Activated CD8-positive, alpha-beta memory T cell treated with anti-CD3 and anti-CD28 coated beads, Interleukin-2, amount 10 ng/mL, durations not matched to agents 7 days and 5 days (primary cell): ENCODE measurements around the gene NPSR1. TPM values are rescaled to one million over a fixed set of nuclear protein-coding genes. Genes with fewer than 3 reads are reported as not detected.

Experiments used
- ATAC-seq: fragments of 150-1000 bp; cut with Tn5 transposase; one replicate; pipeline ENCODE4 v1.10.0; 2021; ENCODE audit warnings: moderate library complexity
- CTCF ChIA-PET: fragments of 350-600 bp; sonication (Branson Sonifier 250); formaldehyde crosslinking; loops from one replicate; lab custom pipeline; 2021; ENCODE audit warnings: antibody characterized with exemption; lab: Charles Lee
- DNase-seq: peaks from one replicate; pipeline ENCODE4 v3.0.0-alpha.2; 2020
- H3K27ac Mint-ChIP-seq: one replicate; pipeline ENCODE4 v1.8.0; 2021; ENCODE audit warnings: mild to moderate bottlenecking, mixed read lengths
- H3K27me3 Mint-ChIP-seq: one replicate; pipeline ENCODE4 v1.8.0; 2021; ENCODE audit warnings: mixed read lengths
- H3K36me3 Mint-ChIP-seq: one replicate; pipeline ENCODE4 v1.8.0; 2021; ENCODE audit warnings: mild to moderate bottlenecking, mixed read lengths
- H3K4me1 Mint-ChIP-seq: one replicate; pipeline ENCODE4 v1.8.0; 2021; ENCODE audit warnings: mixed read lengths
- H3K4me3 Mint-ChIP-seq: one replicate; pipeline ENCODE4 v1.8.0; 2021; ENCODE audit warnings: mild to moderate bottlenecking, moderate library complexity, mixed read lengths
- H3K9me3 Mint-ChIP-seq: one replicate; pipeline ENCODE4 v1.8.0; 2022; ENCODE audit warnings: low read depth, mixed read lengths
- total RNA-seq, 2 experiments: library from RNA; stranded (reverse); gene quantifications; one replicate each; pipeline ENCODE4 v1.2.3, GENCODE V29; 2021

NPSR1 gene
- total RNA-seq, 2 experiments from 2014 or later: not detected

- no peak overlapping the region for H3K27ac Mint-ChIP-seq
- no peaks in the 10 kb centered on the region for H3K4me1 Mint-ChIP-seq
- H3K4me3 Mint-ChIP-seq: no peak overlapping the region
- ATAC-seq (no peak), DNase-seq (no peak)
- CTCF ChIA-PET: no interaction called here
- H3K27me3 Mint-ChIP-seq: peaks cover 7% of the 10 kb centered on the region
- H3K36me3 Mint-ChIP-seq: no peaks in the 10 kb centered on the region
- no peaks in the 10 kb centered on the region for H3K9me3 Mint-ChIP-seq
Measured at GRCh38 chr7:34838329-34838728, 180.3 kb downstream of the NPSR1 start.

GRCh38 chr7:34839645-34840044 lies 181.6 kb downstream of the NPSR1 start:
- Mint-ChIP-seq H3K9me3 (no peaks in the 10 kb centered on the region), H3K4me1 (no peaks in the 10 kb centered on the region), H3K36me3 (no peaks in the 10 kb centered on the region), H3K4me3 (no peak overlapping the region), H3K27ac (no peak overlapping the region), H3K27me3 (peaks cover 7% of the 10 kb centered on the region)
- DNase-seq (no peak), ATAC-seq (no peak)
- CTCF ChIA-PET: no interaction called here

- DNase-seq (no peak), ATAC-seq (no peak)
- peaks cover 7% of the 10 kb centered on the region for H3K27me3 Mint-ChIP-seq
- H3K9me3 Mint-ChIP-seq: no peaks in the 10 kb centered on the region
- H3K4me1 Mint-ChIP-seq: peaks cover under 1% of the 10 kb centered on the region
- no peaks in the 10 kb centered on the region for H3K36me3 Mint-ChIP-seq
- CTCF ChIA-PET: no interaction called here
- no peak overlapping the region for H3K27ac Mint-ChIP-seq
- no peak overlapping the region for H3K4me3 Mint-ChIP-seq
Measured at GRCh38 chr7:34840176-34840785, 182.3 kb downstream of the NPSR1 start.

GRCh38 chr7:34841326-34841725 lies 183.3 kb downstream of the NPSR1 start:
- H3K27me3 Mint-ChIP-seq: peaks cover 7% of the 10 kb centered on the region

GRCh38 chr7:34842782-34843181 lies 184.8 kb downstream of the NPSR1 start:
- H3K27me3 Mint-ChIP-seq: peaks cover 7% of the 10 kb centered on the region
- CTCF ChIA-PET: no interaction called here

More at GRCh38 chr7:34841326-34841725, 183.3 kb downstream of the NPSR1 start:
- DNase-seq (no peak), ATAC-seq (no peak)
- Mint-ChIP-seq H3K36me3 (no peaks in the 10 kb centered on the region), H3K27ac (no peak overlapping the region), H3K4me3 (no peak overlapping the region), H3K9me3 (no peaks in the 10 kb centered on the region), H3K4me1 (peaks cover 6% of the 10 kb centered on the region)
- CTCF ChIA-PET: no interaction called here

GRCh38 chr7:34844406-34844805 lies 186.4 kb downstream of the NPSR1 start:
- H3K4me3 Mint-ChIP-seq: no peak overlapping the region
- H3K36me3 Mint-ChIP-seq: no peaks in the 10 kb centered on the region
- H3K4me1 Mint-ChIP-seq: peaks cover 6% of the 10 kb centered on the region
- no peak for DNase-seq
- ATAC-seq: no peak
- CTCF ChIA-PET: no interaction called here
- no peaks in the 10 kb centered on the region for H3K9me3 Mint-ChIP-seq
- no peak overlapping the region for H3K27ac Mint-ChIP-seq
- H3K27me3 Mint-ChIP-seq: peaks cover 7% of the 10 kb centered on the region

More at GRCh38 chr7:34842782-34843181, 184.8 kb downstream of the NPSR1 start:
- peaks cover 6% of the 10 kb centered on the region for H3K4me1 Mint-ChIP-seq
- ATAC-seq (no peak), DNase-seq (no peak)
- H3K36me3 Mint-ChIP-seq: no peaks in the 10 kb centered on the region
- no peak overlapping the region for H3K4me3 Mint-ChIP-seq
- no peak overlapping the region for H3K27ac Mint-ChIP-seq
- H3K9me3 Mint-ChIP-seq: no peaks in the 10 kb centered on the region

- Mint-ChIP-seq H3K27me3 (peaks cover 3% of the 10 kb centered on the region), H3K9me3 (no peaks in the 10 kb centered on the region), H3K4me1 (peaks cover 6% of the 10 kb centered on the region), H3K4me3 (no peak overlapping the region), H3K36me3 (no peaks in the 10 kb centered on the region), H3K27ac (no peak overlapping the region)
- CTCF ChIA-PET: no interaction called here
- ATAC-seq (no peak), DNase-seq (no peak)
Measured at GRCh38 chr7:34844936-34845665, 187.1 kb downstream of the NPSR1 start.

- Mint-ChIP-seq H3K27me3 (peaks cover 6% of the 10 kb centered on the region), H3K36me3 (no peaks in the 10 kb centered on the region), H3K4me1 (peaks cover 6% of the 10 kb centered on the region), H3K27ac (no peak overlapping the region), H3K9me3 (no peaks in the 10 kb centered on the region), H3K4me3 (no peak overlapping the region)
- DNase-seq (no peak), ATAC-seq (no peak)
- CTCF ChIA-PET: no interaction called here
Measured at GRCh38 chr7:34845666-34846361, 187.8 kb downstream of the NPSR1 start.

- no peak for ATAC-seq
- peaks cover 5% of the 10 kb centered on the region for H3K27me3 Mint-ChIP-seq
- peaks cover 6% of the 10 kb centered on the region for H3K4me1 Mint-ChIP-seq
- DNase-seq: no peak
- no peaks in the 10 kb centered on the region for H3K36me3 Mint-ChIP-seq
- H3K9me3 Mint-ChIP-seq: no peaks in the 10 kb centered on the region
- H3K27ac Mint-ChIP-seq: no peak overlapping the region
- CTCF ChIA-PET: no interaction called here
- H3K4me3 Mint-ChIP-seq: no peak overlapping the region
Measured at GRCh38 chr7:34846976-34847375, 189.0 kb downstream of the NPSR1 start.

- Mint-ChIP-seq H3K4me3 (no peak overlapping the region), H3K9me3 (no peaks in the 10 kb centered on the region), H3K27ac (no peak overlapping the region), H3K36me3 (no peaks in the 10 kb centered on the region), H3K27me3 (peaks cover 5% of the 10 kb centered on the region), H3K4me1 (peaks cover 6% of the 10 kb centered on the region)
- CTCF ChIA-PET: no interaction called here
- ATAC-seq (no peak), DNase-seq (no peak)
Measured at GRCh38 chr7:34848670-34849069, 190.7 kb downstream of the NPSR1 start.

- DNase-seq: no peak
- CTCF ChIA-PET: no interaction called here
- Mint-ChIP-seq H3K27me3 (peaks cover 9% of the 10 kb centered on the region), H3K4me1 (peaks cover 6% of the 10 kb centered on the region), H3K27ac (no peak overlapping the region), H3K9me3 (no peaks in the 10 kb centered on the region), H3K36me3 (no peaks in the 10 kb centered on the region), H3K4me3 (no peak overlapping the region)
- ATAC-seq: no peak
Measured at GRCh38 chr7:34849163-34849960, 191.3 kb downstream of the NPSR1 start.

GRCh38 chr7:34849986-34850385 lies 192.0 kb downstream of the NPSR1 start:
- H3K36me3 Mint-ChIP-seq: no peaks in the 10 kb centered on the region
- no peaks in the 10 kb centered on the region for H3K9me3 Mint-ChIP-seq
- H3K27me3 Mint-ChIP-seq: peaks cover 12% of the 10 kb centered on the region
- no peak for DNase-seq
- H3K27ac Mint-ChIP-seq: no peak overlapping the region
- H3K4me1 Mint-ChIP-seq: peaks cover 6% of the 10 kb centered on the region
- no peak overlapping the region for H3K4me3 Mint-ChIP-seq
- CTCF ChIA-PET: no interaction called here
- no peak for ATAC-seq

- no peaks in the 10 kb centered on the region for H3K36me3 Mint-ChIP-seq
- H3K27ac Mint-ChIP-seq: no peak overlapping the region
- H3K27me3 Mint-ChIP-seq: peaks cover 12% of the 10 kb centered on the region
Measured at GRCh38 chr7:34850681-34851080, 192.7 kb downstream of the NPSR1 start.

More at GRCh38 chr7:34850681-34851080, 192.7 kb downstream of the NPSR1 start:
- peaks cover 1% of the 10 kb centered on the region for H3K4me1 Mint-ChIP-seq
- H3K9me3 Mint-ChIP-seq: no peaks in the 10 kb centered on the region
- ATAC-seq (no peak), DNase-seq (no peak)
- CTCF ChIA-PET: no interaction called here
- H3K4me3 Mint-ChIP-seq: no peak overlapping the region
